ENCODE results near the gene TMEM52. TPM values are rescaled to one million over a fixed set of nuclear protein-coding genes. Genes with fewer than 3 reads are reported as not detected.

The TMEM52 gene
- total and polyA plus RNA-seq, 9 of the 15 experiments (the other 6 are each of a cell fraction or from before 2014, with no cell fraction given): 0.37 to 22.5 (median 6.8) TPM

DNA sequence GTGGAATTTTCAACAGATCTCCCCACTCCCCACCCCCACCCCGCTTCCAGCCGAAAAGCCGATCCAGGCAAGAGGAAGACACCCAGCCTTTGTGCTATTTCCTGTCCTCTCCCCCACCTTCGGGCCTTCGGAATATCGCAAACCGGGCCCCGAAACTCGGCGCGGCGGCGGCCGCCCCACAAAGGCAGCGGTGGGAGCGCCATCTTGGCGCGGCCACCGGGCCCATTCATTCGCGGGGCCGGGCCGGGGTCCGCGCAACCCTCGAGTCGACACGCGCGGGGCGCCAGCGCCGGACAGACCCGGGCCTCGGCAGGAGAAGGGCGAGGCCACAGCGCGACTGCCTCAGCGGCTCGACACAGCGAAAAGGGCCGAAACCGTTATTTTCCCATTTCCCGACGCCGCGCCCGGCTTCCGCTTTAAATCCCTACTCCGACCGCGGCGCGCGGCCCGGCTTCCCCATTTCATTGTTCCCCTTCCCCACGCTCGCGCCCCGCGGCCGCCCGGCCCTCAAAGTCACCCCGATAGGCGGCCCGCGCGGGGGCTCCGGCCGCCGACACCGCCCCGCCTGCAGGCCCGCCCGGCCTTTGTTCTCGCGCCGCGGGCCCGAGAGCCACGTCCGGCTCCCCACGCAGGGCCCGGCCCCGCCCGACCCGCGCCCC lies 29.1 kb downstream of the TMEM52 start (continued):
- no peak for TF ChIP-seq TRIM24 (IDR thresholded peaks at IDR 0.05)
- TF ChIP-seq ZNF778 (CRISPR knock-in tag; IDR thresholded peaks at IDR 0.05): no peak
- TF ChIP-seq MIER1 (IDR thresholded peaks at IDR 0.05; ENCODE audit: low read depth): no peak
- no peak; the same call in 1 of the 2 replicates for TF ChIP-seq SMAD4 (CRISPR knock-in tag; conservative IDR thresholded peaks at IDR 0.05)
- peak; percentile 73 for TF ChIP-seq RB1 (IDR thresholded peaks at IDR 0.05; ENCODE audit: low read depth)
- no peak for TF ChIP-seq PYGO2 (tag; IDR thresholded peaks at IDR 0.05)
- peak; percentile 84 for TF ChIP-seq PCBP1 (IDR thresholded peaks at IDR 0.05; ENCODE audit: low read depth, low read length, poor library complexity, severe bottlenecking)
- no peak for TF ChIP-seq ZNF274 (IDR thresholded peaks at IDR 0.05; ENCODE audit: borderline replicate concordance, low read depth, low read length)
- peak; percentile 57 for TF ChIP-seq TAF1 (IDR thresholded peaks at IDR 0.05; ENCODE audit: control insufficient read depth, extremely low read depth, insufficient read depth, low read length, severe bottlenecking)
- no peak; the same call in 1 of the 2 replicates for TF ChIP-seq CBX1 (IDR thresholded peaks at IDR 0.05; ENCODE audit: low read depth)
- no peak for TF ChIP-seq SNRNP70 (optimal IDR thresholded peaks at IDR 0.05; ENCODE audit: low read depth, low read length)
- TF ChIP-seq, protein P1, sequence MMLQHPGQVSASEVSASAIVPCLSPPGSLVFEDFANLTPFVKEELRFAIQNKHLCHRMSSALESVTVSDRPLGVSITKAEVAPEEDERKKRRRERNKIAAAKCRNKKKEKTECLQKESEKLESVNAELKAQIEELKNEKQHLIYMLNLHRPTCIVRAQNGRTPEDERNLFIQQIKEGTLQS (IDR thresholded peaks at IDR 0.05): no peak
- TF ChIP-seq, protein P1 (CRISPR knock-in tag; conservative IDR thresholded peaks at IDR 0.05): no peak
- TF ChIP-seq ZNF3 (CRISPR knock-in tag; IDR thresholded peaks at IDR 0.05): no peak
- TF ChIP-seq, protein P2, sequence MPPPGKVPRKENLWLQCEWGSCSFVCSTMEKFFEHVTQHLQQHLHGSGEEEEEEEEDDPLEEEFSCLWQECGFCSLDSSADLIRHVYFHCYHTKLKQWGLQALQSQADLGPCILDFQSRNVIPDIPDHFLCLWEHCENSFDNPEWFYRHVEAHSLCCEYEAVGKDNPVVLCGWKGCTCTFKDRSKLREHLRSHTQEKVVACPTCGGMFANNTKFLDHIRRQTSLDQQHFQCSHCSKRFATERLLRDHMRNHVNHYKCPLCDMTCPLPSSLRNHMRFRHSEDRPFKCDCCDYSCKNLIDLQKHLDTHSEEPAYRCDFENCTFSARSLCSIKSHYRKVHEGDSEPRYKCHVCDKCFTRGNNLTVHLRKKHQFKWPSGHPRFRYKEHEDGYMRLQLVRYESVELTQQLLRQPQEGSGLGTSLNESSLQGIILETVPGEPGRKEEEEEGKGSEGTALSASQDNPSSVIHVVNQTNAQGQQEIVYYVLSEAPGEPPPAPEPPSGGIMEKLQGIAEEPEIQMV (tag; conservative IDR thresholded peaks at IDR 0.05; ENCODE audit: low read depth): no peak
- TF ChIP-seq, protein P3, sequence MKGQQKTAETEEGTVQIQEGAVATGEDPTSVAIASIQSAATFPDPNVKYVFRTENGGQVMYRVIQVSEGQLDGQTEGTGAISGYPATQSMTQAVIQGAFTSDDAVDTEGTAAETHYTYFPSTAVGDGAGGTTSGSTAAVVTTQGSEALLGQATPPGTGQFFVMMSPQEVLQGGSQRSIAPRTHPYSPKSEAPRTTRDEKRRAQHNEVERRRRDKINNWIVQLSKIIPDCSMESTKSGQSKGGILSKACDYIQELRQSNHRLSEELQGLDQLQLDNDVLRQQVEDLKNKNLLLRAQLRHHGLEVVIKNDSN (CRISPR knock-in tag; IDR thresholded peaks at IDR 0.05): no peak
- TF ChIP-seq POU5F1 (IDR thresholded peaks at IDR 0.05; ENCODE audit: borderline replicate concordance, low read depth, low read length, partially characterized antibody): no peak
- TF ChIP-seq ZNF780A (CRISPR knock-in tag; IDR thresholded peaks at IDR 0.05): no peak
- no peak for TF ChIP-seq FOXK2 (conservative IDR thresholded peaks at IDR 0.05 in 1 of 2, IDR thresholded peaks at IDR 0.05 in 1 of 2; ENCODE audit: low read depth in 2 of 2)
- no peak for TF ChIP-seq POLR3A (IDR thresholded peaks at IDR 0.05; ENCODE audit: borderline replicate concordance, extremely low read depth, insufficient read depth, insufficient read length)
- TF ChIP-seq ZFP30 (CRISPR knock-in tag; IDR thresholded peaks at IDR 0.05; ENCODE audit: borderline replicate concordance): no peak
- TF ChIP-seq ZNF133 (CRISPR knock-in tag; IDR thresholded peaks at IDR 0.05): no peak
- TF ChIP-seq ZNF444 (CRISPR knock-in tag; IDR thresholded peaks at IDR 0.05): no peak
- no peak for TF ChIP-seq NELFE (IDR thresholded peaks at IDR 0.05; ENCODE audit: insufficient read depth, insufficient read length)
- no peak for TF ChIP-seq HEY1 (CRISPR knock-in tag; IDR thresholded peaks at IDR 0.05; ENCODE audit: borderline replicate concordance)

Data from K562 (cell line).